ENCODE measurements around the gene SNRPD3.

Gene SNRPD3

GRCh38 chr22:24580276-24580675, 24.5 kb downstream of the SNRPD3 start:
- Histone ChIP-seq H3K9ac (ENCODE audit: low read length) (no peak overlapping the region), H3K27ac (ENCODE audit: low read length) (no peak overlapping the region), H3K4me3 (ENCODE audit: low read length) (no peak overlapping the region), H3K4me1 (ENCODE audit: low read length) (no peaks in the 10 kb centered on the region), H3K4me2 (ENCODE audit: low read length) (no peak overlapping the region), H3K9me3 (ENCODE audit: insufficient read depth, low read length) (no peaks in the 10 kb centered on the region), H2AFZ (ENCODE audit: low read depth, low read length) (no peak overlapping the region), H4K20me1 (ENCODE audit: insufficient read depth, low read length) (no peaks in the 10 kb centered on the region), H3K27me3 (ENCODE audit: low read depth, low read length) (no peaks in the 10 kb centered on the region), H3K36me3 (replicated peaks; ENCODE audit: low read depth, low read length) (peaks cover 13% of the 10 kb centered on the region), H3K79me2 (ENCODE audit: low read length) (no peaks in the 10 kb centered on the region)
- TF ChIP-seq, protein P1, sequence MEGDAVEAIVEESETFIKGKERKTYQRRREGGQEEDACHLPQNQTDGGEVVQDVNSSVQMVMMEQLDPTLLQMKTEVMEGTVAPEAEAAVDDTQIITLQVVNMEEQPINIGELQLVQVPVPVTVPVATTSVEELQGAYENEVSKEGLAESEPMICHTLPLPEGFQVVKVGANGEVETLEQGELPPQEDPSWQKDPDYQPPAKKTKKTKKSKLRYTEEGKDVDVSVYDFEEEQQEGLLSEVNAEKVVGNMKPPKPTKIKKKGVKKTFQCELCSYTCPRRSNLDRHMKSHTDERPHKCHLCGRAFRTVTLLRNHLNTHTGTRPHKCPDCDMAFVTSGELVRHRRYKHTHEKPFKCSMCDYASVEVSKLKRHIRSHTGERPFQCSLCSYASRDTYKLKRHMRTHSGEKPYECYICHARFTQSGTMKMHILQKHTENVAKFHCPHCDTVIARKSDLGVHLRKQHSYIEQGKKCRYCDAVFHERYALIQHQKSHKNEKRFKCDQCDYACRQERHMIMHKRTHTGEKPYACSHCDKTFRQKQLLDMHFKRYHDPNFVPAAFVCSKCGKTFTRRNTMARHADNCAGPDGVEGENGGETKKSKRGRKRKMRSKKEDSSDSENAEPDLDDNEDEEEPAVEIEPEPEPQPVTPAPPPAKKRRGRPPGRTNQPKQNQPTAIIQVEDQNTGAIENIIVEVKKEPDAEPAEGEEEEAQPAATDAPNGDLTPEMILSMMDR (IDR thresholded peaks at IDR 0.05; ENCODE audit: low read depth, low read length), result no peak
- TF ChIP-seq EZH2phosphoT487 (IDR thresholded peaks at IDR 0.05; ENCODE audit: low read depth), result no peak

- TF ChIP-seq EZH2phosphoT487 (IDR thresholded peaks at IDR 0.05; ENCODE audit: low read depth), result no peak
- TF ChIP-seq, protein P1 (IDR thresholded peaks at IDR 0.05; ENCODE audit: low read depth, low read length), result no peak
- Histone ChIP-seq H3K27ac (ENCODE audit: low read length) (no peak overlapping the region), H2AFZ (ENCODE audit: low read depth, low read length) (no peak overlapping the region), H3K4me1 (ENCODE audit: low read length) (no peaks in the 10 kb centered on the region), H3K27me3 (ENCODE audit: low read depth, low read length) (no peaks in the 10 kb centered on the region), H3K4me2 (ENCODE audit: low read length) (no peak overlapping the region), H3K4me3 (ENCODE audit: low read length) (no peak overlapping the region), H3K36me3 (replicated peaks; ENCODE audit: low read depth, low read length) (peaks cover 5% of the 10 kb centered on the region), H3K9me3 (ENCODE audit: insufficient read depth, low read length) (no peaks in the 10 kb centered on the region), H3K79me2 (ENCODE audit: low read length) (no peaks in the 10 kb centered on the region), H4K20me1 (ENCODE audit: insufficient read depth, low read length) (no peaks in the 10 kb centered on the region), H3K9ac (ENCODE audit: low read length) (no peak overlapping the region)
These were observed 26.4 kb downstream of the SNRPD3 start for GRCh38 chr22:24582056-24582814.

GRCh38 chr22:24583221-24584165, 27.7 kb downstream of the SNRPD3 start:
- no peak overlapping the region for H3K4me3 ChIP-seq (ENCODE audit: low read length)
- no peak overlapping the region for H3K27ac ChIP-seq (ENCODE audit: low read length)
- H2AFZ ChIP-seq (ENCODE audit: low read depth, low read length), result no peak overlapping the region
- no peaks in the 10 kb centered on the region for H3K9me3 ChIP-seq (ENCODE audit: insufficient read depth, low read length)
- H3K79me2 ChIP-seq (ENCODE audit: low read length), result no peaks in the 10 kb centered on the region
- H3K27me3 ChIP-seq (ENCODE audit: low read depth, low read length), result no peaks in the 10 kb centered on the region
- H4K20me1 ChIP-seq (ENCODE audit: insufficient read depth, low read length), result no peaks in the 10 kb centered on the region
- no peak for TF ChIP-seq EZH2phosphoT487 (IDR thresholded peaks at IDR 0.05; ENCODE audit: low read depth)
- TF ChIP-seq, protein P1 (IDR thresholded peaks at IDR 0.05; ENCODE audit: low read depth, low read length), result no peak
- no peak overlapping the region for H3K9ac ChIP-seq (ENCODE audit: low read length)
- no peaks in the 10 kb centered on the region for H3K4me1 ChIP-seq (ENCODE audit: low read length)
- no peaks in the 10 kb centered on the region for H3K36me3 ChIP-seq (replicated peaks; ENCODE audit: low read depth, low read length)
- H3K4me2 ChIP-seq (ENCODE audit: low read length), result no peak overlapping the region

GRCh38 chr22:24584166-24584790, 28.5 kb downstream of the SNRPD3 start:
- H3K4me2 ChIP-seq (ENCODE audit: low read length), result no peak overlapping the region
- H2AFZ ChIP-seq (ENCODE audit: low read depth, low read length), result no peak overlapping the region
- H3K4me3 ChIP-seq (ENCODE audit: low read length), result no peak overlapping the region
- no peaks in the 10 kb centered on the region for H4K20me1 ChIP-seq (ENCODE audit: insufficient read depth, low read length)
- H3K79me2 ChIP-seq (ENCODE audit: low read length), result no peaks in the 10 kb centered on the region
- no peaks in the 10 kb centered on the region for H3K4me1 ChIP-seq (ENCODE audit: low read length)
- no peak overlapping the region for H3K9ac ChIP-seq (ENCODE audit: low read length)
- TF ChIP-seq EZH2phosphoT487 (IDR thresholded peaks at IDR 0.05; ENCODE audit: low read depth), result no peak
- TF ChIP-seq, protein P1 (IDR thresholded peaks at IDR 0.05; ENCODE audit: low read depth, low read length), result no peak
- H3K27ac ChIP-seq (ENCODE audit: low read length), result no peak overlapping the region
- H3K27me3 ChIP-seq (ENCODE audit: low read depth, low read length), result no peaks in the 10 kb centered on the region
- H3K36me3 ChIP-seq (replicated peaks; ENCODE audit: low read depth, low read length), result no peaks in the 10 kb centered on the region
- no peaks in the 10 kb centered on the region for H3K9me3 ChIP-seq (ENCODE audit: insufficient read depth, low read length)
